ENCODE results near the gene GOLGA8M.
"Not testable (repeated sequence)": the region's sequence is repeated elsewhere in the genome, so short reads cannot be mapped to it uniquely, and the experiment has no call there.

GOLGA8M gene

DNA sequence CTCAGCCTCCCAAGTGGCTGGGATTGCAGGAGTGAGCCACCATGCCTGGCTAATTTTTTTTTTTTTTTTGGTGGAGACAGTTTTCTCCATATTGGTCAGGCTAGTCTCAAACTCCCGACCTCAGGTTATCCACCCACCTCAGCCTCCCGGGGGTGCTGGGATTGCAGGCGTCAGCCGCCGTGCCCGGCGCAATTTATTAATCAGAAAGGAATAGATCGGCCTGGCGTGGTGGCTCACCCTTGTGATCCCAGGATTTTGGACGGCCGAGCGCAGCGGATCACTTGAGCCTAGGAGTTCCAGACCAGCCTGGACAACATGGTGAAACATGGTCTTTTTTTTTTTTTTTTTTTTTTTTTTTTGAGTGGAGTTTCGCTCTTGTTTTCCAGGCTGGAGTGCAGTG lies 13.3 kb upstream of the GOLGA8M start:
- TF ChIP-seq POLR2AphosphoS5 (IDR thresholded peaks at IDR 0.05; ENCODE audit: low read depth) (no peak), CTCF (IDR thresholded peaks at IDR 0.05; ENCODE audit: insufficient read depth, low read length) (no peak), REST (IDR thresholded peaks at IDR 0.05; ENCODE audit: insufficient replicate concordance, low read depth) (no peak), SPI1 (IDR thresholded peaks at IDR 0.05; ENCODE audit: borderline replicate concordance, low read depth) (no peak)
- H3K4me3 ChIP-seq (replicated peaks; ENCODE audit: insufficient read depth, low read length) = no peak overlapping the region
- no peak for DNase-seq (ENCODE audit: low read depth in 1 of 2, low spot score in 1 of 2)

GRCh38 chr15:28723986-28724385 lies 11.8 kb upstream of the GOLGA8M start:
- not testable (repeated sequence) for H3K27me3 ChIP-seq (ENCODE audit: insufficient read depth, poor library complexity, severe bottlenecking); H3K27ac ChIP-seq (replicated peaks); H3K4me3 ChIP-seq (replicated peaks; ENCODE audit: insufficient read depth, low read length); DNase-seq (ENCODE audit: low read depth in 1 of 2, low spot score in 1 of 2)

More for the DNA sequence above, 13.3 kb upstream of the GOLGA8M start:
- no peak overlapping the region for H3K27ac ChIP-seq (replicated peaks)
- H3K27me3 ChIP-seq (ENCODE audit: insufficient read depth, poor library complexity, severe bottlenecking) = no peaks in the 10 kb centered on the region

GRCh38 chr15:28719626-28720025 lies 7.4 kb upstream of the GOLGA8M start:
- not testable (repeated sequence) for DNase-seq (ENCODE audit: low read depth in 1 of 2, low spot score in 1 of 2); H3K4me3 ChIP-seq (replicated peaks; ENCODE audit: insufficient read depth, low read length); H3K27ac ChIP-seq (replicated peaks); H3K27me3 ChIP-seq (ENCODE audit: insufficient read depth, poor library complexity, severe bottlenecking)

DNA sequence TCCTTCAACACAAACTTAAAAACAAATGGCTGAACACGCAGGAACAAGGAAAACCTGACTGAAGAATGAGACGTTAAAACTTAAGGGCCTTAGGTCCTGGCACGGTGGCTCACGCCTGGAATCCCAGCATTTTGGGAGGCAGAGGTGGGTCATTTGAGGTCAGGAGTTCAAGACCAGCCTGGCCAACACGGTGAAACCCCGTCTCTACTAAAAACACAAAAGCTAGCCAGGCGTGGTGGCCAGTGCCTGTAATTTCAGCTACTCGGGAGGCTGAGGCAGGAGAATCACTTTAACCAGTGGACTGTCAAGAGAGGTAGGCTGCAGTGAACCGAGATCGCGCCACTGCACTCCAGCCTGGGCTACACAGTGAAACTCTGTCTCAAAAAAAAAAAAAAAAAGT lies 6.4 kb upstream of the GOLGA8M start:
- DNase-seq (ENCODE audit: low read depth in 1 of 2, low spot score in 1 of 2) = not testable (repeated sequence)

GRCh38 chr15:28714176-28714575 lies 2.0 kb upstream of the GOLGA8M start:
- not testable (repeated sequence) for H3K27me3 ChIP-seq (ENCODE audit: insufficient read depth, poor library complexity, severe bottlenecking); H3K4me3 ChIP-seq (replicated peaks; ENCODE audit: insufficient read depth, low read length); DNase-seq (ENCODE audit: low read depth in 1 of 2, low spot score in 1 of 2); H3K27ac ChIP-seq (replicated peaks)

More for the DNA sequence above, 6.4 kb upstream of the GOLGA8M start:
- not testable (repeated sequence) for H3K27ac ChIP-seq (replicated peaks); H3K27me3 ChIP-seq (ENCODE audit: insufficient read depth, poor library complexity, severe bottlenecking); H3K4me3 ChIP-seq (replicated peaks; ENCODE audit: insufficient read depth, low read length)

- not testable (repeated sequence) for H3K4me3 ChIP-seq (replicated peaks; ENCODE audit: insufficient read depth, low read length); H3K27ac ChIP-seq (replicated peaks); H3K27me3 ChIP-seq (ENCODE audit: insufficient read depth, poor library complexity, severe bottlenecking); DNase-seq (ENCODE audit: low read depth in 1 of 2, low spot score in 1 of 2)
Measured at GRCh38 chr15:28703927-28704326, 8.3 kb downstream of the GOLGA8M start.

DNA sequence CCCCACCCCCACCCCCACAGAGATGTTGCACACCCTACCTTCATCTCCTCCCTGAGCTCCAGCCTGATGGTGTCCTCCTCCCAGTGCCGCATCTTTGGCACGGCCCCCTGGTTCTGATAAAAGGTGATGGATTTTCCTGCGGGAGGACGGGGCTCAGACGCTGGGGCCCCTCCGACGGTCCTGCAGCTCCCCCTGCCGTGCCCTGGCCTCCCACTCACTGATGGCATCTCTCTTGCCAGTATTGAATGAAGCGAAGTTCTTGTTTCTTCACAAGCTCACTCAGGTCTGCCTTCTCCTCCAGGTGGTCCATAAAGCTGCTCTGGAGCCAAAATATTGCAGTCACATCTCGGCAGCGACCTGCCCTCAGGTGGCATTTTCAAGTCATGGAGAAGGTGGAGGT lies 9.8 kb downstream of the GOLGA8M start:
- H3K27ac ChIP-seq (replicated peaks); H3K27me3 ChIP-seq (ENCODE audit: insufficient read depth, poor library complexity, severe bottlenecking); H3K4me3 ChIP-seq (replicated peaks; ENCODE audit: insufficient read depth, low read length); DNase-seq (ENCODE audit: low read depth in 1 of 2, low spot score in 1 of 2): not testable (repeated sequence)

- DNase-seq (ENCODE audit: low read depth in 1 of 2, low spot score in 1 of 2); H3K27ac ChIP-seq (replicated peaks); H3K4me3 ChIP-seq (replicated peaks; ENCODE audit: insufficient read depth, low read length); H3K27me3 ChIP-seq (ENCODE audit: insufficient read depth, poor library complexity, severe bottlenecking): not testable (repeated sequence)
Measured at GRCh38 chr15:28694006-28694751, 18.0 kb downstream of the GOLGA8M start.

GRCh38 chr15:28693021-28693420 lies 19.2 kb downstream of the GOLGA8M start:
- not testable (repeated sequence) for DNase-seq (ENCODE audit: low read depth in 1 of 2, low spot score in 1 of 2); H3K4me3 ChIP-seq (replicated peaks; ENCODE audit: insufficient read depth, low read length); H3K27me3 ChIP-seq (ENCODE audit: insufficient read depth, poor library complexity, severe bottlenecking); H3K27ac ChIP-seq (replicated peaks)

GRCh38 chr15:28673533-28673932 lies 38.7 kb downstream of the GOLGA8M start:
- H3K4me3 ChIP-seq (replicated peaks; ENCODE audit: insufficient read depth, low read length); DNase-seq (ENCODE audit: low read depth in 1 of 2, low spot score in 1 of 2); H3K27ac ChIP-seq (replicated peaks); H3K27me3 ChIP-seq (ENCODE audit: insufficient read depth, poor library complexity, severe bottlenecking): not testable (repeated sequence)

DNA sequence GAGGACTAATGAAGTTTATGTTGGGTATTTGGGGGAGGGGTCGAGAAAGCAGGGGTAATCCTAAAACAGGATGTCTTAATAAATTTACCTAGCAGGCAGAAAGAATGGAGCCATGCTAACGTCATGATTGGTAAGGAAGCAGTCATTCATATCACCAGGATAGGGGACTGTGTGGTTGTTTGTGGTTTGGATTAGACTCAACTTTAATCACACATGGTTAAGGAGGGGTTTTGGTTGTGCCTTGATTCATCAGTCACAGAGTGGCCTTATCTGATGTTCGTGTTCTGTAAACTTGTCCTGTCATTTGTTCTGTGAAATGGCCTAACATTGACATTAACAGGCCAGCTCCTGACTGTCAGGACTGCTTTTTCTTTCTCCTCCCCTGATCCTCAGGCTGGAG lies 40.1 kb downstream of the GOLGA8M start:
- DNase-seq (ENCODE audit: low read depth in 1 of 2, low spot score in 1 of 2); H3K27ac ChIP-seq (replicated peaks); H3K4me3 ChIP-seq (replicated peaks; ENCODE audit: insufficient read depth, low read length); H3K27me3 ChIP-seq (ENCODE audit: insufficient read depth, poor library complexity, severe bottlenecking): not testable (repeated sequence)

GRCh38 chr15:28666402-28666801 lies 45.8 kb downstream of the GOLGA8M start:
- DNase-seq (ENCODE audit: low read depth in 1 of 2, low spot score in 1 of 2); H3K27ac ChIP-seq (replicated peaks); H3K27me3 ChIP-seq (ENCODE audit: insufficient read depth, poor library complexity, severe bottlenecking); H3K4me3 ChIP-seq (replicated peaks; ENCODE audit: insufficient read depth, low read length): not testable (repeated sequence)
